HFF-Myc (cell line): ENCODE measurements around the gene MRC2.

Experiments used
- DNase-seq: peaks from one replicate; pipeline ENCODE4 v3.0.0-alpha.2; 2011; ENCODE audit warnings: low read depth; ENCODE audit errors: extremely low read depth
- H3K4me3 ChIP-seq: replicated peaks from 2 replicates; pipeline ENCODE4 v1.5.1; 2011; ENCODE audit warnings: low read depth, mild to moderate bottlenecking, control low read depth, low read length
- CTCF ChIP-seq: IDR thresholded peaks from 2 replicates; pipeline ENCODE4 v1.5.1; 2012; ENCODE audit warnings: mild to moderate bottlenecking, low read depth, low read length, control low read depth; ENCODE audit errors: missing control alignments

MRC2 gene

GRCh38 chr17:62713086-62713881 is 85.8 kb downstream of the MRC2 start:
- DNase-seq, result no peak
- H3K4me3 ChIP-seq, result no peak overlapping the region
- no peak for TF ChIP-seq CTCF

GRCh38 chr17:62714016-62714777 is 86.7 kb downstream of the MRC2 start:
- TF ChIP-seq CTCF, result no peak
- H3K4me3 ChIP-seq, result no peak overlapping the region
- no peak for DNase-seq

- TF ChIP-seq CTCF, result no peak
- no peak for DNase-seq
- no peak overlapping the region for H3K4me3 ChIP-seq
Measured at GRCh38 chr17:62715882-62716390, 88.5 kb downstream of the MRC2 start.

GRCh38 chr17:62716834-62717588 is 89.5 kb downstream of the MRC2 start:
- no peak overlapping the region for H3K4me3 ChIP-seq
- no peak for DNase-seq
- no peak for TF ChIP-seq CTCF

DNA sequence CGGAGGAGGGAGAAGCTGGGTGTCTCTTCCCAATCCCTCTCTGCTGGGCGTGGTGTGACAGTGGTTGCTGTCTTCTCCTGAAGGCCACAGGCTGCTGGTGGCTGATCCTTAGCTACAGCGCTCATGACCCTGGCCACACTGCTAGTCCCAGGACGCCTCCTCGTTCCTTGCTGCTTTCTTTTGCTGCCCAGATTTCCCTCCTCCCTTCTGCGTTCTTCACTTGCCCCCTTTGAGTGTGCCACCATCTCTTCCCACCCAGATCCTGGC is 90.1 kb downstream of the MRC2 start:
- no peak overlapping the region for H3K4me3 ChIP-seq
- no peak for TF ChIP-seq CTCF
- no peak for DNase-seq

GRCh38 chr17:62717889-62718288 is 90.4 kb downstream of the MRC2 start:
- no peak overlapping the region for H3K4me3 ChIP-seq
- DNase-seq, result no peak
- no peak for TF ChIP-seq CTCF
